ENCODE data around the gene STK25.
A peak's percentile ranks its signal among the peaks of the same experiment; 100 is the strongest.

STK25 gene

GRCh38 chr2:241508240-241509154 is at the start of gene STK25:
Gene STK25, minus strand, starts transcription at chr2:241508584. Its CDS starts 549 bp downstream, at chr2:241508035.
- DNase-seq (ENCODE audit: low read depth) = peak; percentile 97

- no peak for DNase-seq (ENCODE audit: low read depth)
Observed at GRCh38 chr2:241556746-241557145, 48.4 kb upstream of the STK25 start.

- DNase-seq (ENCODE audit: low read depth) = no peak
Observed at GRCh38 chr2:241555711-241556110, 47.3 kb upstream of the STK25 start.

- no peak for DNase-seq (ENCODE audit: low read depth)
Observed at GRCh38 chr2:241554610-241555322, 46.4 kb upstream of the STK25 start.

GRCh38 chr2:241553981-241554380 is 45.6 kb upstream of the STK25 start:
- DNase-seq (ENCODE audit: low read depth) = no peak

DNA sequence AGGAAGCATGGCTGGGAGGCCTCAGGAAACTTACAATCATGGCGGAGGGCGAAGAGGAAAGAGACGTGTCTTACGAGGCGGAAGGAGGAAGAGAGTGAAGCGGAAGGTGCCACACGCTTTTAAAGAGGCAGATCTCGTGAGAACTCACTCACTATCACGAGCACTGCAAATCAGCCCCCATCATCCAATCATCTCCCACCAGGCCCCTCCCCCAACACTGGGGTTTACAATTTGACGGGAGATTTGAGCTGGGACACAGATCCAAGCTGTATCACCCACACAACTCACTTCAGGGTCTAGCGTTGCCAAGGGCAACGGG is 45.1 kb upstream of the STK25 start:
- no peak for DNase-seq (ENCODE audit: low read depth)

DNA sequence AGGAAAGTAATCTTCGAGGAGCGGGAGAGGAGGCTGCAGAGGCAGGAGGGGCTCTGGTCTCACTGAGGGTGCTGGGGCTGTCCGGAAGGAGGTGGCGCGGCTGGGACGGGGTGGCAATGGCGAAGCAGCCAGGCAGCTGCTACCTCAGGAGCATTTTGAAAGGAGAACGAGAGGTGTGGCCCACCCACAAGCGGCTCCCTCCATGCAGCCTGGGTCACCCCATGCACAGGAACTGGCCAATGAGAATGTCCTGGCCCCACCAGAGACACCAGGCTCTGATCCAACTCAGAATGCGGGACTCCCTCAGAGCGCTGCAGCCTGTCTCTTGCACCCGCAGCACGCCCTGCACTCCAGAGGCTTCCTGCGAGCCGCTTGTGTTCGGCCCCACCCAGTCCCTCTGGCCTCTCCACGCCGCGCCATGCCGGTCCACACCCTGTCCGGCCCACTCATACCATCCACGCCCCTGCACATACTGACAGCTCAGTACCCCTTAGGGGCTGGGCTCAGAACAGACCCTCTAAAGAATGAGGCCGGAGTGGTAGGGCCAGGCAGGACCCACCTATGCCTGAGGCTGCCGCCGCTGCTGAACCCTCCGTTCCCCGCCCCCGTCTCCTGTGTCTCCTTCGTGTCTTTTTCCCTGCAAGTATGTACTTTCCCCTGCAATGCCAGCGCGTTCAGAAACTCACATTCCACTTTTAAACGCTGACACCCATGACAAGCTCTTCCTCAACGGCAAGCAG is 43.8 kb upstream of the STK25 start:
- DNase-seq (ENCODE audit: low read depth) = no peak

GRCh38 chr2:241551599-241551997 is 43.2 kb upstream of the STK25 start:
- no peak for DNase-seq (ENCODE audit: low read depth)

DNA sequence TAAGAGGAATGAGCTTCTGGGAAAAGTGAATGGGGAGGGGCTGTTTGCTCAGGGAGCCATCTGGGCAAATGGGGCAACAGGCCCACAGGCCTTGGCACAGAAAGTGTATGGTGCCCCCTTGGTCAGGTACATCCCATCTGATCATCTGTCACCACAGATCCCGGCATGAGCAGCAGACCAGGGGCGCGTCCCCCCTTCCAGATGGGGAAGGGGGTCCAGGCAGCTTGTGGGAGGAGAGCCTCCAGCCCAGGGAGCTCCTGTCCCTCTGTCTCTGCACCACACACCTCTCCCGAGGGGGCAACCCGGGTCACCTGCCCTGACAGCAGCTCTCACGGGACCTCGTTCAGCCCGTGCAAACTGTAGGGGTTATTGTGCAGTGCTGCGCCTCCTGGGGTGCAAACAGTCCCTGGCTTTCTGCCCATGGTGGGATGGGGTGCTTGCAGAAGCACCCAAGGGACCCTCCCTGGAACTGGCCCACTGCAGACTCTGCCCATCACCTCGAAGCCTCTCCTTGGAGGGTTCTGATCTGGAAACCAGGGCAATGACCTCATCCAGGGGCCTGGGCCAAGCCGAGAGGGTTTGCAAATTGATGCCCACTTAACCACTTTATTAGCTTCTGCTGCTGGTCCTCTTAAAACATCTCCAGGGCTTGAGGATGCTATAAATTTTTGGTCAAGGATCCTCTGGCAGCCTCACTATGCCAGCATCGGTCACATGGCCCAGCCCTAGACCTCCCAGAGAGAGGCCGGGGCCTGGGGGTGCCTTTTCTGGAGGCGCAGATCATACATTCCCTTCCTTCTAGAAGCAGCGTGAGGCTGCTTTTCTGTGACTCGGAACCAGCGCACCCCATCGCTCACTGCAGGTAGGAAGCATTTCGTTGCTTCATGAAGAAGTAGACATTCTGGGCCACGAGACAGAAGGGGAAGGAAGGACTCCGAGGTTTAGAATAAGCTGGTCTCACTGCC is 42.5 kb upstream of the STK25 start:
- DNase-seq (ENCODE audit: low read depth) = no peak

- DNase-seq (ENCODE audit: low read depth) = no peak
Observed at GRCh38 chr2:241548451-241548835, 40.1 kb upstream of the STK25 start.

- DNase-seq (ENCODE audit: low read depth) = no peak
Observed at GRCh38 chr2:241547781-241548450, 39.5 kb upstream of the STK25 start.

GRCh38 chr2:241546771-241547498 is 38.6 kb upstream of the STK25 start:
- DNase-seq (ENCODE audit: low read depth) = no peak

DNA sequence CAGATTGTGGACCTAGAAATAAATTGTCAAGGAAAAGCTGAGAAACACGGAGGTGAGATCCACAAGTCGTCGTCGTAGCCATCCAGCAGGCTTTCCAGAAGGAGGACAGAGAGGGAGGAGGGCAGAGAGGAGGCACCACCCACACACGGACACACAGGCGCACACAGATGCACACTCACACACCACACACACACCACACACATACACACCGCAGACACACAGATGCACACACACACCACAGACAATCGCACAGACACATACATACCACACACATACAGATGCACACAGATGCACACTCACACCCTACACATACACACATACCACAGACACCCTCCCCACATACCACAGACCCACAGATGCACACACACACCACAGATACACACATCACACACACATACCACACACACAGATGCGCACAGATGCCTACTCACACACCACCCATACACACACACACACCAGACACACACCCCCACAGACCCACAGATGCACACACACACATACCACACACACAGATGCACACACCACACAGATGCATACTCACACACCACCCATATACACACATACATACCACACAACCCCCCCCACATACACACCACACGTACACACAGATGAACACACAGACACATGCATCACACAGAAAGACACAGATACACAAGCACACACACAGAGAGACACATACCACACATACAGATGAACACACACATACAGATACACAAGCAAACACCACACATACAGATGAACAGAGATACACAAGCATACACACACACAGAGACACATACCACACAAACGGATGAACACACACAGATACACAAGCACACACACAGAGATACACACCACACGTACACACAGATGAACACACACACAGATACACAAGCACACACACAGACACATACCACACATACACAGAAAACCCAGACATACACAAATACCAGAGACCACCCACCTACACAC is 37.4 kb upstream of the STK25 start:
- DNase-seq (ENCODE audit: low read depth) = no peak

- DNase-seq (ENCODE audit: low read depth) = no peak
Observed at GRCh38 chr2:241545106-241545505, 36.7 kb upstream of the STK25 start.

DNA sequence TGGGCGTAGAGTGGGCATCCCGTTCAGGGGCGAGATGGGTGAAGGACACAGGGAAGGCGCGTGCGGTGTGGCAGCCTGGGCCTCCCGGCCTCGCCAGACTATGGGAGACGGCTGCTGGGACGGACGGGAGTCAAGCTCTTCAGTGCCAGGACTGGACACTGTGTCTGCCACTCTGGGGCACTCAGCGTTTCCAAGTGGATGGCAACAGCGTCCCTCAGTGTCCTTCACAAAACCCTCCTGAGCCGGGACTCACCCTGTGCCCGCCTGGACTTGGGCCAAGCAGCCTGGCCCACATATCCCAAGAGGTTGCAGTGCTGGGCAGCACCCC is 33.9 kb upstream of the STK25 start:
- no peak for DNase-seq (ENCODE audit: low read depth)

- DNase-seq (ENCODE audit: low read depth) = no peak
Observed at GRCh38 chr2:241541564-241542277, 33.3 kb upstream of the STK25 start.

DNA sequence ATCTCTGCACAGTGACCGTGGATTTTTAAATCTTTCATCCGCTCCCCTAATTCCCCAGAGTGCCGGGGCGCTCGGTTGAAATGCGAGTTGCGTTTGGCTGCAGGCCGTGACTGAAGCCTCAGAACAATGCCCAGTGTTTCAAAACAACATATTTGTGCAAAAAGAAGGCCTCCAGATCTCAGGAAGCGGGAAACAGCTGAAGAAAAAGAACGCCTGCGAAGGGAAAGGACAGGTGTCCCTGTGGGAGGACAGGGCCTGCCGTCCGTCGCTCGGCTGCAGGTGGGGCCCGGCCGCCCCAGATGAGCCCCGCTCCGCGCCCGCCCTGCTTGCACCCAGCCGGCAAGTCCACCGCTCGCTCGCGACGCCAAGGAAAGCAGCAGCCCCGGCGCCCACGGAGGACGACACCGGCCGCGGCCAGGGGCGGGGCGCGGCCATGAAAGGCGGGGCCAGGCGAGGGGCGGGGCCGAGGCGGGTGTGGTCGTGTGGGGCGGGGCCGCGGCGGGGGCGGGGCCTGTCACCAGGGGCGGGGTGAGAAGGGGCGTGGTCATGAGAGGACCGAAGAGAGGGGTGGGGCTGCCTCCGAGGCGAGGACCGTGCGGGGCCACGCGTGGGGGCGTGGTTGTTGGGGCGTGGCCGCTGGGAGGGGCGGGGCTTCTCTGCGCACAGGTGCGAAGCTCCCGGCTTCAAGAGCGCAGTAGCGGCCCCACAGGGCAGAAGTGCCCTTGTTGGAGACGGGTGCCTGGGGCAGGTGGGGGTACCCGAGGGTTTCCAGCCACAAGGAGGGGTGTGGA is 32.6 kb upstream of the STK25 start:
- DNase-seq (ENCODE audit: low read depth) = peak; percentile 42

DNA sequence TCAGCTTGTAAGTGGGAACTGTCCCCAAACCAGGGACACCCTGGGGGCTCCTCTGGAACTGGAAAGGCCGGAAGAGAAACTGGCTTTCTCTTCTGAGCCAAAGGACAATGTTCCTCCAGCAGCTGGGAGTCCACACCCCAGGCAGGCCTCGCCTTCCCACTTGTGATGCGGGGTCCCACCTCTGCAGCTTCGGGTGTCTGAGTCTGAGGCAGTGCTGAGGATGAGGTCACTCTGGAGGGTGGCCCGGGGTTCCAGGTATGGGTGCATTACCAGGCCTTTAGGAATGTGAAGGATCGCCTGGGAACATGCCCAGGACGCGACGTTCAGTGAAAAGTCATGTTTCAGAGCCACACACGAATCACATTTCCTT is 32.0 kb upstream of the STK25 start:
- DNase-seq (ENCODE audit: low read depth) = no peak
